OCI-LY3 (cell line): ENCODE results near the gene ADARB2.

ENCODE experiments used
- H2AFZ ChIP-seq: fragments of 200-600, 300-600 bp; shearing (Covaris generic); 2 replicates; pipeline ENCODE4 v1.6.0; 2014; ENCODE audit warnings: antibody characterized with exemption, low read depth, low read length
- H3K27ac ChIP-seq: fragments of 200-600, 300-600 bp; sonication (generic); 2 replicates; pipeline ENCODE4 v1.5.1; 2014; ENCODE audit warnings: mild to moderate bottlenecking, low read length, moderate library complexity, mixed read lengths
- H3K27me3 ChIP-seq: fragments of 200-600, 300-600 bp; sonication (generic); 2 replicates; pipeline ENCODE4 v1.6.1; 2014; ENCODE audit warnings: low read depth, low read length, mixed read lengths
- H3K36me3 ChIP-seq: fragments of 200-600, 300-600 bp; sonication (generic); replicated peaks from 2 replicates; pipeline ENCODE3; 2014; ENCODE audit warnings: low read depth, low read length, mixed read lengths
- H3K4me1 ChIP-seq: fragments of 300-600, 200-600 bp; sonication (generic); 2 replicates; pipeline ENCODE4 v1.6.1; 2014; ENCODE audit warnings: low read length, mixed read lengths
- H3K4me2 ChIP-seq: fragments of 200-600, 300-600 bp; sonication (generic); 2 replicates; pipeline ENCODE4 v1.6.1; 2014; ENCODE audit warnings: low read length, mixed read lengths
- H3K4me3 ChIP-seq: fragments of 300-600, 200-600 bp; sonication (generic); 2 replicates; pipeline ENCODE4 v1.5.1; 2014; ENCODE audit warnings: antibody characterized with exemption, mild to moderate bottlenecking, low read length, moderate library complexity
- H3K79me2 ChIP-seq: fragments of 300-600, 200-600 bp; shearing (Covaris generic); 2 replicates; pipeline ENCODE4 v1.6.1; 2014; ENCODE audit warnings: mild to moderate bottlenecking, low read length, mixed read lengths
- H3K9ac ChIP-seq: fragments of 300-600, 200-600 bp; shearing (Covaris generic); 2 replicates; pipeline ENCODE4 v1.6.0; 2014; ENCODE audit warnings: mild to moderate bottlenecking, low read length, moderate library complexity
- H3K9me3 ChIP-seq: fragments of 200-600, 300-600 bp; shearing (Covaris generic); 2 replicates; pipeline ENCODE4 v1.6.1; 2014; ENCODE audit warnings: low read length, mixed read lengths; ENCODE audit not compliant: insufficient read depth
- H4K20me1 ChIP-seq: fragments of 200-600, 300-600 bp; sonication (generic); 2 replicates; pipeline ENCODE4 v1.6.1; 2016; ENCODE audit warnings: low read length, mixed read lengths; ENCODE audit not compliant: insufficient read depth
- CTCF ChIP-seq: fragments of 200-600, 300-600 bp; sonication (generic); IDR thresholded peaks from 2 replicates; pipeline ENCODE4 v1.5.1; 2014; ENCODE audit warnings: antibody characterized with exemption, low read length, low read depth
- EZH2phosphoT487 ChIP-seq: fragments of 200-600 bp; shearing (Covaris generic); IDR thresholded peaks from 2 replicates; pipeline ENCODE4 v1.6.1; 2018; ENCODE audit warnings: antibody characterized with exemption, mixed run types, low read depth

Gene ADARB2

GRCh38 chr10:1382711-1383110 lies 354.6 kb downstream of the ADARB2 start:
- Histone ChIP-seq H4K20me1 (no peaks in the 10 kb centered on the region), H3K4me1 (no peaks in the 10 kb centered on the region), H2AFZ (no peak overlapping the region), H3K9ac (no peak overlapping the region), H3K27me3 (peaks cover 6% of the 10 kb centered on the region; the same call in 1 of the 2 replicates), H3K36me3 (no peaks in the 10 kb centered on the region), H3K27ac (no peak overlapping the region), H3K9me3 (no peaks in the 10 kb centered on the region), H3K79me2 (no peaks in the 10 kb centered on the region), H3K4me2 (no peak overlapping the region), H3K4me3 (no peak overlapping the region)
- no peak for TF ChIP-seq CTCF
- TF ChIP-seq EZH2phosphoT487, result no peak

GRCh38 chr10:1381339-1381738 lies 356.0 kb downstream of the ADARB2 start:
- H3K9me3 ChIP-seq, result no peaks in the 10 kb centered on the region
- no peak overlapping the region for H3K9ac ChIP-seq
- no peak overlapping the region for H3K4me3 ChIP-seq
- H3K27me3 ChIP-seq, result peaks cover 6% of the 10 kb centered on the region; the same call in 1 of the 2 replicates
- H3K79me2 ChIP-seq, result no peaks in the 10 kb centered on the region
- H3K4me1 ChIP-seq, result no peaks in the 10 kb centered on the region
- no peak overlapping the region for H3K4me2 ChIP-seq
- H3K27ac ChIP-seq, result no peak overlapping the region
- no peak overlapping the region for H2AFZ ChIP-seq
- no peaks in the 10 kb centered on the region for H4K20me1 ChIP-seq
- H3K36me3 ChIP-seq, result no peaks in the 10 kb centered on the region
- TF ChIP-seq CTCF (no peak), EZH2phosphoT487 (no peak)

- Histone ChIP-seq H3K36me3 (no peaks in the 10 kb centered on the region), H3K4me1 (no peaks in the 10 kb centered on the region), H3K4me2 (no peak overlapping the region), H3K27me3 (peaks cover 6% of the 10 kb centered on the region; the same call in 1 of the 2 replicates), H3K27ac (no peak overlapping the region), H4K20me1 (no peaks in the 10 kb centered on the region), H2AFZ (no peak overlapping the region), H3K4me3 (no peak overlapping the region), H3K9me3 (no peaks in the 10 kb centered on the region), H3K9ac (no peak overlapping the region), H3K79me2 (no peaks in the 10 kb centered on the region)
- TF ChIP-seq EZH2phosphoT487 (no peak), CTCF (no peak)
These were observed 357.1 kb downstream of the ADARB2 start for GRCh38 chr10:1380088-1380671.

- Histone ChIP-seq H3K4me1 (no peaks in the 10 kb centered on the region), H3K79me2 (no peaks in the 10 kb centered on the region), H3K36me3 (no peaks in the 10 kb centered on the region), H3K27ac (no peak overlapping the region), H4K20me1 (no peaks in the 10 kb centered on the region), H3K4me2 (no peak overlapping the region), H3K9ac (no peak overlapping the region), H2AFZ (no peak overlapping the region), H3K4me3 (no peak overlapping the region), H3K9me3 (no peaks in the 10 kb centered on the region), H3K27me3 (peaks cover 5% of the 10 kb centered on the region; the same call in 1 of the 2 replicates)
- TF ChIP-seq EZH2phosphoT487, result no peak
- no peak for TF ChIP-seq CTCF
These were observed 357.7 kb downstream of the ADARB2 start for GRCh38 chr10:1379601-1380000.
